ENCODE data around the gene KRTAP29-1. TPM values are rescaled to one million over a fixed set of nuclear protein-coding genes. Genes with fewer than 3 reads are reported as not detected.

KRTAP29-1 gene
- total RNA-seq, 4 donors from 2014 or later, result not detected

- Histone ChIP-seq H3K27me3 (no peaks in the 10 kb centered on the region), H3K36me3 (no peaks in the 10 kb centered on the region), H3K9me3 (no peaks in the 10 kb centered on the region), H3K4me1 (peaks cover 0 to 26% (median 0%) of the 10 kb centered on the region in 3 donors), H3K27ac (no peak overlapping the region), H3K4me3 (no peak overlapping the region)
- no peak for TF ChIP-seq CTCF (IDR thresholded peaks at IDR 0.05)
- TF ChIP-seq POLR2A (IDR thresholded peaks at IDR 0.05), result no peak
- WGBS, 2 donors, result 94% methylated on average over 3 of the region's 8 CpGs; no CpG with 5 or more reads in 1 of the 2 donors
- DNase-seq, result no peak
- intact Hi-C loops (cut with DNase I), result no loop called here
Measured at GRCh38 chr17:41327411-41328120, 24.9 kb upstream of the KRTAP29-1 start.

GRCh38 chr17:41326173-41327145, 23.8 kb upstream of the KRTAP29-1 start:
- Histone ChIP-seq H3K4me3 (no peak overlapping the region), H3K9me3 (no peaks in the 10 kb centered on the region), H3K27ac (no peak overlapping the region), H3K4me1 (peaks cover 0 to 32% (median 0%) of the 10 kb centered on the region in 3 donors), H3K36me3 (no peaks in the 10 kb centered on the region), H3K27me3 (no peaks in the 10 kb centered on the region)
- intact Hi-C loops (cut with DNase I), result no loop called here
- 76 to 82% methylated on average over 3 to 8 of the region's 18 CpGs for WGBS, 2 donors
- TF ChIP-seq POLR2A (IDR thresholded peaks at IDR 0.05) (no peak), CTCF (IDR thresholded peaks at IDR 0.05) (no peak)
- no peak for DNase-seq

- no peaks in the 10 kb centered on the region for H3K36me3 ChIP-seq
- H3K27ac ChIP-seq, result no peak overlapping the region
- no CpG with 5 or more reads among the region's 6 CpGs for WGBS, 2 donors
- H3K4me1 ChIP-seq, result peaks cover 0 to 32% (median 0%) of the 10 kb centered on the region in 3 donors
- no peaks in the 10 kb centered on the region for H3K27me3 ChIP-seq
- H3K4me3 ChIP-seq, result no peak overlapping the region
- H3K9me3 ChIP-seq, result no peaks in the 10 kb centered on the region
- intact Hi-C loops (cut with DNase I), result no loop called here
- no peak for TF ChIP-seq CTCF (IDR thresholded peaks at IDR 0.05)
- no peak for TF ChIP-seq POLR2A (IDR thresholded peaks at IDR 0.05)
- DNase-seq, result no peak
Measured at GRCh38 chr17:41325611-41326010, 23.0 kb upstream of the KRTAP29-1 start.

GRCh38 chr17:41325126-41325525, 22.5 kb upstream of the KRTAP29-1 start:
- H3K9me3 ChIP-seq, result no peaks in the 10 kb centered on the region
- TF ChIP-seq POLR2A (IDR thresholded peaks at IDR 0.05) (no peak), CTCF (IDR thresholded peaks at IDR 0.05) (no peak)
- 60 to 76% methylated on average over 1 to 3 of the region's 10 CpGs for WGBS, 2 donors
- H3K27ac ChIP-seq, result no peak overlapping the region
- intact Hi-C loops (cut with DNase I), result no loop called here
- no peak for DNase-seq
- peaks cover 0 to 32% (median 0%) of the 10 kb centered on the region in 3 donors for H3K4me1 ChIP-seq
- no peaks in the 10 kb centered on the region for H3K27me3 ChIP-seq
- no peak overlapping the region for H3K4me3 ChIP-seq
- no peaks in the 10 kb centered on the region for H3K36me3 ChIP-seq

Data from esophagus squamous epithelium (tissue), 5 donors.